ENCODE results near the gene HLCS. TPM values are rescaled to one million over a fixed set of nuclear protein-coding genes. Genes with fewer than 3 reads are reported as not detected.

The HLCS gene
- total and polyA plus RNA-seq, 2 donors (not counting 3 experiments of a cell fraction or from before 2014, with no cell fraction given) = 6.7 to 17.2 TPM

GRCh38 chr21:36735724-36736320, 230.6 kb downstream of the HLCS start:
- Histone ChIP-seq H3K79me2 (ENCODE audit: control insufficient read depth, insufficient read depth, low read length) (no peaks in the 10 kb centered on the region), H3K9me3 (replicated peaks; ENCODE audit: control insufficient read depth, insufficient read depth, low read length) (no peaks in the 10 kb centered on the region), H3K36me3 (ENCODE audit: control insufficient read depth in 2 of 2, extremely low read depth in 1 of 2, insufficient read depth in 2 of 2, low read length in 2 of 2) (no peaks in the 10 kb centered on the region), H4K20me1 (replicated peaks; ENCODE audit: control insufficient read depth, extremely low read depth, insufficient read depth, low read length) (no peaks in the 10 kb centered on the region), H3K9ac (replicated peaks; ENCODE audit: extremely low read depth, insufficient read depth, low read length) (no peak overlapping the region), H3K4me3 (replicated peaks in 1 of 3; ENCODE audit: insufficient read depth in 1 of 3, low read depth in 1 of 3, low read length in 3 of 3) (no peak overlapping the region), H2AFZ (ENCODE audit: low read depth, low read length) (no peak overlapping the region), H3K4me2 (ENCODE audit: insufficient read depth, low read length) (no peak overlapping the region), H3K27me3 (ENCODE audit: control insufficient read depth in 2 of 2, insufficient read depth in 2 of 2, low read length in 2 of 2) (peaks cover 6 to 7% of the 10 kb centered on the region in 2 experiments), H3K4me1 (ENCODE audit: control insufficient read depth, extremely low read depth, insufficient read depth, low read length) (no peaks in the 10 kb centered on the region), H3K27ac (ENCODE audit: insufficient read depth, low read depth, low read length) (no peak overlapping the region), H3K9me1 (replicated peaks; ENCODE audit: control insufficient read depth, extremely low read depth, insufficient read depth, low read length) (no peaks in the 10 kb centered on the region)
- intact Hi-C loops (cut with micrococcal nuclease) (no loop called here), dilution Hi-C loops (cut with MboI; ENCODE audit: extremely low pct_ligation_motif_present, low sequenced_read_pairs) (no loop called here)
- ChIA-PET CTCF (interaction anchor here (1.9 kb wide), 1 partner anchor 12 kb away, joined by 5 read pairs; no protein-coding TSS in a partner anchor), POLR2A (no interaction called here)
- TF ChIP-seq MAX (IDR thresholded peaks at IDR 0.05; ENCODE audit: insufficient read depth, insufficient read length) = no peak
- no peak for DNase-seq (ENCODE audit: low read depth, low spot score)
- FAIRE-seq = no peak
- BruUV-seq (replicated peaks) = no TSS peak

GRCh38 chr21:36735201-36735515, 231.3 kb downstream of the HLCS start:
- CTCF ChIA-PET = interaction anchor here (0.8 kb wide), 1 partner anchor 104 kb away, joined by 4 read pairs; no protein-coding TSS in a partner anchor
- no peak overlapping the region for H3K4me3 ChIP-seq (replicated peaks in 1 of 3; ENCODE audit: insufficient read depth in 1 of 3, low read depth in 1 of 3, low read length in 3 of 3)
- BruUV-seq (replicated peaks) = no TSS peak
- no peaks in the 10 kb centered on the region for H3K36me3 ChIP-seq (ENCODE audit: control insufficient read depth in 2 of 2, extremely low read depth in 1 of 2, insufficient read depth in 2 of 2, low read length in 2 of 2)
- H3K9me3 ChIP-seq (replicated peaks; ENCODE audit: control insufficient read depth, insufficient read depth, low read length) = no peaks in the 10 kb centered on the region
- TF ChIP-seq MAX (IDR thresholded peaks at IDR 0.05; ENCODE audit: insufficient read depth, insufficient read length) (no peak), GATA2 (IDR thresholded peaks at IDR 0.05; ENCODE audit: insufficient read depth, insufficient read length, low read depth, low read length) (no peak)
- no peak for DNase-seq (ENCODE audit: low read depth, low spot score)
- H3K4me1 ChIP-seq (ENCODE audit: control insufficient read depth, extremely low read depth, insufficient read depth, low read length) = no peaks in the 10 kb centered on the region
- no peaks in the 10 kb centered on the region for H3K9me1 ChIP-seq (replicated peaks; ENCODE audit: control insufficient read depth, extremely low read depth, insufficient read depth, low read length)
- H3K4me2 ChIP-seq (ENCODE audit: insufficient read depth, low read length) = no peak overlapping the region
- no peaks in the 10 kb centered on the region for H3K79me2 ChIP-seq (ENCODE audit: control insufficient read depth, insufficient read depth, low read length)
- H3K27ac ChIP-seq (ENCODE audit: insufficient read depth, low read depth, low read length) = no peak overlapping the region
- FAIRE-seq = no peak
- POLR2A ChIA-PET = no interaction called here
- H4K20me1 ChIP-seq (replicated peaks; ENCODE audit: control insufficient read depth, extremely low read depth, insufficient read depth, low read length) = no peaks in the 10 kb centered on the region
- dilution Hi-C loops (cut with MboI; ENCODE audit: extremely low pct_ligation_motif_present, low sequenced_read_pairs) (no loop called here), intact Hi-C loops (cut with micrococcal nuclease) (no loop called here)
- no peak overlapping the region for H3K9ac ChIP-seq (replicated peaks; ENCODE audit: extremely low read depth, insufficient read depth, low read length)
- H3K27me3 ChIP-seq (ENCODE audit: control insufficient read depth in 2 of 2, insufficient read depth in 2 of 2, low read length in 2 of 2) = peaks cover 10 to 11% of the 10 kb centered on the region in 2 experiments
- no peak overlapping the region for H2AFZ ChIP-seq (ENCODE audit: low read depth, low read length)

Data from endothelial cell of umbilical vein (primary cell).